Hematopoietic multipotent progenitor cell (in vitro differentiated cells): ENCODE results near the gene ATRAID. TPM values are rescaled to one million over a fixed set of nuclear protein-coding genes. Genes with fewer than 3 reads are reported as not detected.
"Not testable (repeated sequence)": the region's sequence is repeated elsewhere in the genome, so short reads cannot be mapped to it uniquely, and the experiment has no call there.

Experiments
- DNase-seq, 3 donors: peaks; one replicate each; pipeline ENCODE4 v3.0.0-alpha.2; 2011 to 2015; ENCODE audit warnings: low read depth in 2 of 3, low spot score in 2 of 3
- total RNA-seq: library from RNA; depleted of rRNA; stranded (reverse); fragments of >200 nt; gene quantifications from one replicate; pipeline ENCODE4 v1.2.3, GENCODE V29; 2012

ATRAID gene
- total RNA-seq: 131 TPM

DNA sequence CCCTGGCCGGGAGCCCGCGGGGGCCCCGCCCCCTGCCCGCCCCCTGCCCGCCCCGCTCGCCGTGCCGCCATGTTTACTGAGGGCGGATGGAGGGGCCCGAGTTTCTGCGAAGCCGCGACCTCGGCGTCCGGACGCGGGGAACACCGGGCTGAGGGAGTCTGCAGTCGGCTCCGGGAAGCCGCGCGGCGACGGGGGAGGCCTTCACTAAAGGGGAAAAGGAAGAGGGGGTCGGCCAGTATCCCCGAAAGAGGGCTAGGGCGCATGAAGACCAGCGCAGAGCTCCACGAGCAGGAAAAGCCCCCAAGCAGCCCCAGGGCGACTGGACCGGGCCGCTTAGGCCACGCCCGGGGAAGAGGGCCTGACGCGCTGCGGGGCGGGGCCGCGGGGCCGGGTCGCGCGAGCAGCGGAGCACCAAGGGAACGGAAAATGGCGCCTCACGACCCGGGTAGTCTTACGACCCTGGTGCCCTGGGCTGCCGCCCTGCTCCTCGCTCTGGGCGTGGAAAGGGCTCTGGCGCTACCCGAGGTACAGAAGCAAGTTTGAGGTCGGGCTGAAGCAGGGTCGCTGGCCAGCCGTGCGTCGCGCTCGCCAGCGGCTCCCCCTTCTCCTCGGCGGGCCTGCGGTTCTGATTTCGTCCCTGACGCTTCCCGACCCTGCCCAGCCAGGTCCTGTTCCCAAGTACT, at the start of gene ATRAID, which contains the start of gene SLC5A6:
TSS of gene ATRAID (plus strand) at position 99 of the 683 bp plus-strand sequence. CDS start at position 427, 328 bp downstream.
TSS of gene SLC5A6 (minus strand) at position 326 of the 683 bp plus-strand sequence. CDS start 4,618 bp downstream, outside the sequence.
- DNase-seq: peak; percentile 86 to 90 (median 89)

GRCh38 chr2:27162151-27163121, 49.4 kb upstream of the ATRAID start:
- no peak for DNase-seq

DNA sequence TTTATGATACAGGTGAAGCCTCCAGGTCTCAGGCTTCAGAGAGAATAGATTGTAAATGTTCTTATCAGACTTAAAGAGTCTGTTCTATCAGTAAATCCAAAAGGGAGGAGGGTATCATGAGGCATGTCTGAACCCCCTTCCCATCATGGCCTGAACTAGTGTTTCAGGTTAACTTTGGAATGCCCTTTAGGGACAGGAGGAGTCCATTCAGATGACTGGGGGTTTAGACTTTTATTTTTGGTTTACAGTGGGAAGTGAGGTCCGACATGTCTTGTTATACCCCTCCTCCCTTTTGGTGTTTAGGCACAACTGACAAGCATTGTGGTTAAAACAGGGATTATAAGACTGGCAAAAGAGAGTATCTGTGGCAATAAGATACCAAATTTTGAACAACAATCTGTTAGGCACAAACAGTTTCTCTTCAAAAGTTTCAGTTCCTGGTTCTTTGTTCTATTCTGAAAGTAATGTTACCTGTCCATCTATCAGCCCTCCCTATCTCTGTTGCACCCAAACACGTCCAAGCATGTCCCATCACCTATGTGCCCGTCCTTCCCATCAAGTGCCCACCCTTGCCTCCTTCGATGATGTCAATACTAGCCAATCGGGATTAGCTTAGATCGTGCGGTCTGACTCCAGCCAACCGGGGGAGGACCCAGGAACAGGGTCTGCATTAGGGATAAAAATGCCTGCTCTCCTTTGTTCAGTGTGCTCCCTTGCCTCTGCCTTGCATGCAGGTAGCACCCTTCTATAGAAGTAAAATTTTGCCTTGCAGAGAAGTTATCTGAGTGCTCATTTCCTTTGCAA, 46.7 kb upstream of the ATRAID start:
- no peak for DNase-seq

- peak in 1 of 3 donors; percentile 20 for DNase-seq
These were observed 41.1 kb upstream of the ATRAID start for GRCh38 chr2:27170581-27171337.

- DNase-seq: no peak
These were observed 40.4 kb upstream of the ATRAID start for GRCh38 chr2:27171351-27171848.

DNA sequence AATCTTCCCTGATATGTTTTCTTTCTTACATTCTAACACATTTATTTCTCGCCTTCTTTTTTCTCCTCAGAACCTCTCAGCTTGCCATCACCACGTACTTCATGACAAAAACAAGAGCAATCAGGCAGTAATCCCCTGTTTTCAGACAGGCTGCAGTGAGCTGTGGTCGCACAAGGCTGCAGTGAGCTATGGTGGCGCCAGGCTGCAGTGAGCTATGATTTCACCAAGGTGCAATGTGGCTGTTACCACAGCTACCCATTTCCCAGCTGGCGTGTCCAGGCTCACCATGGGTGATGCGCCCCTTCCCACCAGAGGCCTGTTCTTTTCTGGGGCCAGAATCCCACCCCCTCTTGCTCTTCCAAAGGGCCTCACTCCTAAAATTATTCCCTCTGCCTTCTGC, 37.2 kb upstream of the ATRAID start:
- no peak for DNase-seq

GRCh38 chr2:27175330-27175729, 36.5 kb upstream of the ATRAID start:
- DNase-seq: no peak

- not testable (repeated sequence) for DNase-seq
These were observed 36.1 kb upstream of the ATRAID start for GRCh38 chr2:27175781-27176180.

GRCh38 chr2:27177441-27178351, 34.1 kb upstream of the ATRAID start:
- no peak for DNase-seq

DNA sequence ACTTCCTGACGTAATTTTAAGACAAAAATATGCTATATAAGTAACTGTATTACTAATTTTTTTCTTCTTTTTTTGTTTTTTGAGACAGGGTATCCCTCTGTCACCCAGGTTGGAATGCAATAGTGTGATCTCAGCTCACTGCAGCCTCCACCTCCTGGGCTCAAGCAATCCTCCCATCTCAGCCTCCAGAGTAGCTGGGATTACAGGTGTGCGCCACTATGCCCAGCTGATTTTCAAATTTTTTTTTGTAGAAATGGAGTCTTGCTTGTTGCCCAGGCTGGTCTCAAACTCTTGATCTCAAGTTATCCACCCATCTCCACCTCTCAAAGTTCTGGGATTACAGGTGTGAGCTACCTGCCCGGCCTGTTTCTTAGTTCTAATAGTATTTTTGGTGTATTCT, 33.4 kb upstream of the ATRAID start:
- no peak for DNase-seq

DNA sequence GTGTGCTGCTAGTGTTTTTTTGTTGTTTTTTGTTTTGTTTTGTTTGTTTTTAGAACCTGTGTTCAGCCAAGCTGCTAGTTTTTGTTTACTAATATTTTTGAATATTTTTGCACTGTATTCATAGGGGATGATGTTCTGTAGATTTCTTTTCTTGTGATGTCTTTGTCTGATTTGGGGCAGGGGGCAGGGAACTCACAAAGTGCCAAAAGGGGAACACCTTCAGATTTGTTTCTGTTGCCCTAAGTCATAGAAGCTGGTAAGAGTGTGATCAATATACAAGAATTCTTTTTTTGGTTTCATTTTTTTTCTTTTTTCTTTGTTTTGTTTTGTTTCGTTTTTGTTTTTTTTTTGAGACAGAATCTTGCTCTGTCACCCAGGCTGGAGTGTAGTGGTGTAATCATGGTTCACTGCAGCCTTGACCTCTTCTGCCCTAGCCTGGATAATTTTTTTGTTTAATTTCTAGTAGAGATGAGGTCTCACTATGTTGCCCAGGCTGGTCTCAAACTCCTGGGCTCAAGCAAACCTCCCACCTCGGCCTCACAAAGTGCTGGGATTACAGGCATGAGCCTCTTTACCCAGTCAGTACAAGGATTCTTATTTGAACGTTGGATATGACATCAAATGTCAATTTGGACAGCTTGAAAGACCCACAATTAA, 32.4 kb upstream of the ATRAID start:
- no peak for DNase-seq

GRCh38 chr2:27182346-27182745, 29.5 kb upstream of the ATRAID start:
- DNase-seq: no peak

- no peak for DNase-seq
These were observed 27.7 kb upstream of the ATRAID start for GRCh38 chr2:27184115-27184514.

DNA sequence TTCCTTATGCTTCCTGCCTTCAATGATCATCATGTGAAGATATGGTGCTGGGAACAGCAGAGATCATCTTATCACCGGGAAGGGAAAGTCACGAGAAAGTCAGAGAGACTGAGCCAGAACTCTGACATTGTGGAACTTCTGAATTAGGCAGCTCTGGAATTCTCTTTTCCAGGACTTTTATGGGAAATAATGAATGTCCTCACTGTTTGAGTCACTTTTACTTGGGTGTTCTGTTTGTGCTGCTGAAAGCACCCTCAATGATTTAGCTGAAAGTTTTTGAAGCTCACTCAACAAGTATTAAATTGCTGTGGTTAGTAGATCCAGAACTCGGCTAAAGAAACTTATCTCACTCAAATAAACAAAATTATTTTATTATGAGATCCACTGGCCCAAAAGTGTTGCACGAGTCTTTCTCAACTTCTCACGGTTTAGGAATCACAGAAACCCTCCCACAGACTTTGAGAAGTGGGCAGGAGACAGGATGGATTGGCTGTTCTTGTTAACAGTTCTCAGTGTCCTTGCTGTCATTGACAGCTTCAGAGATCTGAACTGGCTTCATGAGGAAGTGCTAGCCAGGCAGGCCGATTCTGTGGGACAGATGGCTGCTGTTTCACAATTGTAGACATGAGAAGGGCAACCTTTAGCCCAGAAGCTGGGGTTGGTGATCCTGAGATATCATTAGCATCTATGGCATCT, 26.4 kb upstream of the ATRAID start:
- peak in 1 of 3 donors; percentile 42 for DNase-seq

DNA sequence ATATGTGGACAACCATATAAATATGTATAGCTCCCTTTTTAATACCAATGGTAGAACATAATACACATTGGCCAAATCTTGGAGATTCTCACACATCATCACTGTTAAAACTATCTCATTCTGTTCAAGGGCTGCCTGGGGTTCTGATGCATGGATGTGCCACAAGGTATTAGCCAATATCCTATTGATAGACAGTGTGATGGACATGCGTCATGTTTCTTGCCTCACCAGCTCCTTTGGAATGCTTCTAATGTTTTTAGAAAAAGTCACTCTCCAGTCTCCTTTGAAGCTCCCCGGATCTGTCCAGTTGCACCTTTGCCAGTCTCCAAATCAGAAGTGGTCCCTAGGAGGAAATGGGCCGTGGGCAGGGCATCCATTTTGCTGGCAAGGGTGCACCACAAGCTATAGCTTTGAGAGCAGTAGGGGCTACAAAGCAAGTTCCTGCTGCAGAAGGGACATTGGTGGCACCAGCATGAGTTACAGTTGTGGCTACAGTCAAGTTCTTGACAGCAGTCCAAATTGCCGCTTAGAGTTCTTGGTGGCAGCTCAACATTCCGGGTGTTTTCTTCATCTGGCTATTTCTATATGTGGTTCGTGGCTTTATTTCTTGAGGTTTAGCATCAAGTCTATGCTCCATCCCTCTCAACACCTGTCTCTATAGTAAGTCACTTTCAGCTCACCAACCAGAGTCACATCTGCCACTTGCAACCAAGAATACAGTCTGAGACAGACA, 25.1 kb upstream of the ATRAID start:
- DNase-seq: no peak

GRCh38 chr2:27189989-27190388, 21.9 kb upstream of the ATRAID start:
- DNase-seq: no peak
